Osteocyte (in vitro differentiated cells): ENCODE results near the gene PRMT2. TPM values are rescaled to one million over a fixed set of nuclear protein-coding genes. Genes with fewer than 3 reads are reported as not detected.
A peak's percentile ranks its signal among the peaks of the same experiment; 100 is the strongest.
"Not testable (repeated sequence)": the region's sequence is repeated elsewhere in the genome, so short reads cannot be mapped to it uniquely, and the experiment has no call there.

Source experiments
- DNase-seq: peaks from one replicate; pipeline ENCODE4 v3.0.0; 2021; ENCODE audit warnings: mixed read lengths; ENCODE audit not compliant: unreplicated experiment; ENCODE audit errors: extremely low spot score
- H3K27ac Mint-ChIP-seq: one replicate; pipeline ENCODE4 v1.8.0; 2021; ENCODE audit warnings: mild to moderate bottlenecking, mixed read lengths; ENCODE audit not compliant: unreplicated experiment
- H3K27me3 Mint-ChIP-seq: one replicate; pipeline ENCODE4 v1.8.0; 2021; ENCODE audit warnings: mixed read lengths; ENCODE audit not compliant: unreplicated experiment
- H3K36me3 Mint-ChIP-seq: one replicate; pipeline ENCODE4 v1.8.0; 2021; ENCODE audit warnings: mixed read lengths; ENCODE audit not compliant: unreplicated experiment
- H3K4me1 Mint-ChIP-seq: one replicate; pipeline ENCODE4 v1.8.0; 2021; ENCODE audit warnings: mixed read lengths; ENCODE audit not compliant: unreplicated experiment
- H3K4me3 Mint-ChIP-seq: one replicate; pipeline ENCODE4 v1.8.0; 2021; ENCODE audit warnings: mild to moderate bottlenecking, moderate library complexity, mixed read lengths; ENCODE audit not compliant: unreplicated experiment
- H3K9me3 Mint-ChIP-seq: one replicate; pipeline ENCODE4 v1.8.0; 2021; ENCODE audit warnings: mixed read lengths; ENCODE audit not compliant: unreplicated experiment
- total RNA-seq: library from RNA; stranded (reverse); gene quantifications from 2 replicates; pipeline ENCODE4 v1.2.1, GENCODE V29; 2021
- TF ChIP-seq, protein P1 (sequence below): fragments of 200-600 bp; sonication (generic); IDR thresholded peaks from 2 replicates; pipeline ENCODE4 v1.5.0; 2021; ENCODE audit warnings: antibody characterized with exemption, mild to moderate bottlenecking, moderate library complexity

PRMT2 gene
- total RNA-seq, 1 donor from 2014 or later = 115 TPM

DNA sequence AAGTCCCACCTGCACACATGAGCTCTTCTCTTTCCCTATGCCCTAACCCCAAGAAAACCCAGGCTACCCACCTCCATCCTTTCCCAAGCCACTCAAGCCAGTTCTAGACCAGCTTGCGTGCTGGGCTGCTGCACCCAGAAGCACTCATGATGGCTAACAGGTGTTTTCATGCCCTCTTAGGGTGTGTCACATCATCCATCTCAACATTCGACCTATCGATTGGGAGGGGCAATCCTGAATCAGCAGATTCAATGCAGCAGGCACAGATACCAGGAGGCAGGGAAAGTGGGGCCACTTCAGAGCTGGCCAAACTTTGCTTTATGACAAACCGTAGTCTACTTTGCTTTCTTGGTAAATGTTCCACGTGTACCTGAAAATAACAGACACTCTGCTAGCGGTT is 6.6 kb upstream of the PRMT2 start:
- H3K4me3 Mint-ChIP-seq = no peak overlapping the region
- DNase-seq = no peak
- no peaks in the 10 kb centered on the region for H3K9me3 Mint-ChIP-seq
- no peaks in the 10 kb centered on the region for H3K36me3 Mint-ChIP-seq
- peaks cover 9% of the 10 kb centered on the region for H3K27me3 Mint-ChIP-seq
- H3K4me1 Mint-ChIP-seq = no peaks in the 10 kb centered on the region
- TF ChIP-seq, protein P1, sequence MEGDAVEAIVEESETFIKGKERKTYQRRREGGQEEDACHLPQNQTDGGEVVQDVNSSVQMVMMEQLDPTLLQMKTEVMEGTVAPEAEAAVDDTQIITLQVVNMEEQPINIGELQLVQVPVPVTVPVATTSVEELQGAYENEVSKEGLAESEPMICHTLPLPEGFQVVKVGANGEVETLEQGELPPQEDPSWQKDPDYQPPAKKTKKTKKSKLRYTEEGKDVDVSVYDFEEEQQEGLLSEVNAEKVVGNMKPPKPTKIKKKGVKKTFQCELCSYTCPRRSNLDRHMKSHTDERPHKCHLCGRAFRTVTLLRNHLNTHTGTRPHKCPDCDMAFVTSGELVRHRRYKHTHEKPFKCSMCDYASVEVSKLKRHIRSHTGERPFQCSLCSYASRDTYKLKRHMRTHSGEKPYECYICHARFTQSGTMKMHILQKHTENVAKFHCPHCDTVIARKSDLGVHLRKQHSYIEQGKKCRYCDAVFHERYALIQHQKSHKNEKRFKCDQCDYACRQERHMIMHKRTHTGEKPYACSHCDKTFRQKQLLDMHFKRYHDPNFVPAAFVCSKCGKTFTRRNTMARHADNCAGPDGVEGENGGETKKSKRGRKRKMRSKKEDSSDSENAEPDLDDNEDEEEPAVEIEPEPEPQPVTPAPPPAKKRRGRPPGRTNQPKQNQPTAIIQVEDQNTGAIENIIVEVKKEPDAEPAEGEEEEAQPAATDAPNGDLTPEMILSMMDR = no peak
- no peak overlapping the region for H3K27ac Mint-ChIP-seq

DNA sequence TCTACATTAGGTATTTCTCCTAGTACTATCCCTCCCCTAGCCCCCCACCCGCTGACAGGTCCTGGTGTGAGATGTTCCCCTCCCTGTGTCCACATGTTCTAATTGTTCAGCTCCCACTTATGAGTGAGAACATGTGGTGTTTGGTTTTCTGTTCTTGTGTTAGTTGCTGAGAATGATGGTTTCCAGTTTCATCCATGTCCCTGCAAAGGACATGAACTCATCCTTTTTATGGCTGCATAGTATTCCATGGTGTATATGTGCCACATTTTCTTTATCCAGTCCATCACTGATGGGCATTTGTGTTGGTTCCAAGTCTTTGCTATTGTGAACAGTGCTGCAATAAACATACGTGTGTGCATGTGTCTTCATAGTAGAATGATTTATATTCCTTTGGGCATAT is 4.6 kb upstream of the PRMT2 start:
- H3K4me1 Mint-ChIP-seq, DNase-seq, H3K36me3 Mint-ChIP-seq, H3K9me3 Mint-ChIP-seq, H3K27ac Mint-ChIP-seq, H3K4me3 Mint-ChIP-seq, H3K27me3 Mint-ChIP-seq: not testable (repeated sequence)

DNA sequence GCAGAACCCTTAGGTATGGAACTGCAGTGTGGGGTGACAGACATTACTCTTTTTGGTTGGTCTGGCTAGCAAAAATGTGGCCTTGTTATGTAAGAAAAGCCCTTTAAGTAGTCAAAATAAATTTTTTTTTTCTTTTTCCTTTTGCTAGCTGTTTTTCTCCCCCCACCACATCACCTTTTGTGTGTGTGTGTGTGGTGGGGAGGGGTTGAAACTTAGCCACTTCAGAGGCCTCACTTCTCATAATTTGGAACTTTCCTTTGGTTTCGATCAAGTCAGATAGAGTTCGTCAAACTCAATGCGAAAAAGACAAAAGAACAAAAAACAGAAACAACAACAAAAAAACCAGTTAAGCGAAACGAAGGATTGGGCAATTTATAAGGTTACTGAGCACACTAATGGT is 1.9 kb upstream of the PRMT2 start:
- H3K27me3 Mint-ChIP-seq = peaks cover 9% of the 10 kb centered on the region
- peaks cover 5% of the 10 kb centered on the region for H3K36me3 Mint-ChIP-seq
- peaks cover 35% of the 10 kb centered on the region for H3K4me1 Mint-ChIP-seq
- H3K9me3 Mint-ChIP-seq = no peaks in the 10 kb centered on the region
- DNase-seq = no peak
- H3K27ac Mint-ChIP-seq = peak overlapping the region; percentile 99
- TF ChIP-seq, protein P1 = no peak
- no peak overlapping the region for H3K4me3 Mint-ChIP-seq

DNA sequence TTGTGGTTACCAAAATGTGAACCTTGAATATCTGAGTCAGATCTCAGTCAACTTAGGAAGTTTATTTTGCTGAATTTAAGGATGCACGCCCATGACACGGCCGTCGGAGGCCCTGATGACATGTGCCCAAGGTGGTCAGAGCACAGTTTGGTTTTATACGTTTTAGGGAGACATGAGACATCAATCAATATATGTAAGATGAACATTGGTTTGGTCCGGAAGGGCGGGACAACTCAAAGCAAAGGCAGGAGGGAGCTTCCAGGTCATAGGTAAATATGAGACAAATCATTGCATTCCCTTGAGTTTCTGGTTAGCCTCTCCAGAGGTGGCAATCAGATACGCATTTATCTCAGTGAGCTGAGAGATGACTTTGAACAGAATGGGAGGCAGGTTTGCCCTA is 1.0 kb upstream of the PRMT2 start:
- Mint-ChIP-seq H3K27ac (peak overlapping the region; percentile 99), H3K4me3 (peak overlapping the region; percentile 86), H3K36me3 (peaks cover 5% of the 10 kb centered on the region), H3K27me3 (peaks cover 5% of the 10 kb centered on the region), H3K9me3 (no peaks in the 10 kb centered on the region), H3K4me1 (peaks cover 43% of the 10 kb centered on the region)
- DNase-seq = no peak
- TF ChIP-seq, protein P1 = no peak

DNA sequence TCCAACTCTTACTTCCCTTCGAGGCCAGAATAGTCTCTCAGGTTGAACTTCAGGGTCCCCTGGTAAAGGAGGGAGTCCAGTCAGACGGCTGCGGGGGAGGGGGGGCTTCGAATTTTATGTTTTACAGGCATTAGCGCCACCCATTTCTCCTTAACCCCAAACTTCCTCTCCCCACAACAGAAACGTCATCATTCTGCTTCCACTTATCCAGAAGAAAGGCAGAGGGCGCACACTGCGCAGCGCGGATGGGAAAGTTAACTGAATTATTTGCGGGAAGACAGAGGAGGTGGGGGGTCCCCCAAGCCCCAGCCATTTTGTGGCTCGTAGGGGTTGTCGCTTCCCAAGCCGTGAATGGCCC is 529 bp upstream of the PRMT2 start:
- peak; percentile 89 for DNase-seq
- no peaks in the 10 kb centered on the region for H3K9me3 Mint-ChIP-seq
- peaks cover 4% of the 10 kb centered on the region for H3K27me3 Mint-ChIP-seq
- TF ChIP-seq, protein P1 = peak; percentile 37
- peaks cover 6% of the 10 kb centered on the region for H3K36me3 Mint-ChIP-seq
- H3K4me1 Mint-ChIP-seq = peaks cover 48% of the 10 kb centered on the region
- H3K27ac Mint-ChIP-seq = peak overlapping the region; percentile 99
- peak overlapping the region; percentile 86 for H3K4me3 Mint-ChIP-seq

DNA sequence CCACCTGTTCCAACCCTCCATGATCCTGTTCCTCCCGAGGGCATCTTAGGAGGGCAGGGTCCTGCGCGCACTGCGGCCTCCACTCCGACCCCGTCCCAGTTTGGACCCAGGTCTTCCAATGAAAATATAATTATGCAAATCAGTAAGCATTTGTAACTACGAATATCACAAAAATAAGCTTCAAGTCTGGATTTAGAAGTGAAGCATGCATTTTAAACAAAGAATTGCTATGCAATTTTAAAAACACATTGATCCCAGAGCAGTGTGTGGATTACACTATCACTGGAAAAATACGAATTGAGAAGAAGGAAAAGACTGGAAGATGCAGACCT is 673 bp downstream of the PRMT2 start:
- no peak for DNase-seq
- peaks cover 4% of the 10 kb centered on the region for H3K27me3 Mint-ChIP-seq
- peaks cover 14% of the 10 kb centered on the region for H3K36me3 Mint-ChIP-seq
- peak overlapping the region; percentile 86 for H3K4me3 Mint-ChIP-seq
- TF ChIP-seq, protein P1 = no peak
- H3K4me1 Mint-ChIP-seq = peaks cover 53% of the 10 kb centered on the region
- peak overlapping the region; percentile 99 for H3K27ac Mint-ChIP-seq
- H3K9me3 Mint-ChIP-seq = no peaks in the 10 kb centered on the region
